ENCODE results near the gene MYO9A.
"Not testable (repeated sequence)": the region's sequence is repeated elsewhere in the genome, so short reads cannot be mapped to it uniquely, and the experiment has no call there.

The MYO9A gene

GRCh38 chr15:71937650-71938311 lies 180.2 kb downstream of the MYO9A start:
- no peak for DNase-seq

DNA sequence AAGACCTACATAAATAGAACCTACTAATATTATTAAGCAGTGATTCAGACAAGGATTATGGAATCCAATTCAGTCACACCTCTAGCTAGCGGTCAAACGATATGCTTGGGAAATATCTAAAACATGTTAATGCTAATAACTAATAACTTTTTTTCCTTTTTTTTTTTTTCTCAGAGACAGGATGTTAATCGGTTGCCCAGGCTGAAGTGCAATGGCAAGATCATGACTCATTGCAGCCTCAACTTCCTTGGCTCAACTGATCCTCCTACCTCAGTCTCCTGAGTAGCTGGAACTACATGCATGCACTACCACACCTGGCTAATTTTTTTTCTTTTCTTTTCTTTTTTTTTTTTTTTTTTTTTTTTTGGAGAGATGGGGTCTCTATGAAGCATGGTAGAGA lies 183.5 kb downstream of the MYO9A start:
- DNase-seq, result no peak

GRCh38 chr15:71932689-71933088 lies 185.3 kb downstream of the MYO9A start:
- DNase-seq, result no peak

DNA sequence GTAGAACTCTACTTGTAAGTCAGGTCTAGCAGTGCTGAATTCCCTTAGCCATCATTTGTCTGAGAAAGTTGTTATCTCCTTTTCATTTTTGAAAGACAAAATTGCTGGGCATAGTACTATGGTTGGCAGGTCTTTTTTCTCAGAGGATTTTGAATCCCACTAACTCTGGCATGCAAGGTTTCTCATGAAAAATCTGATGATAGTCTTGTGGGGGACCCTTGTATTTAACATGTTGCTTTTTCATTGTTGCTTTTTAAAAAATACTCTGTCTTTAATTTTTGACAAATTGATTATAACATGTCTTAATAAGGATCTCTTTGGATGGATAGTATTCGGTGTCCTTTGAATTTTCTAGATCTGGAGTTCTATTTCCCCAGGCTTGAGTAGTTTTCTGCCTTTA lies 186.7 kb downstream of the MYO9A start:
- DNase-seq, result no peak

- DNase-seq, result no peak
Observed at GRCh38 chr15:71925145-71925544, 192.8 kb downstream of the MYO9A start.

GRCh38 chr15:71921191-71921590 lies 196.8 kb downstream of the MYO9A start:
- DNase-seq, result no peak

DNA sequence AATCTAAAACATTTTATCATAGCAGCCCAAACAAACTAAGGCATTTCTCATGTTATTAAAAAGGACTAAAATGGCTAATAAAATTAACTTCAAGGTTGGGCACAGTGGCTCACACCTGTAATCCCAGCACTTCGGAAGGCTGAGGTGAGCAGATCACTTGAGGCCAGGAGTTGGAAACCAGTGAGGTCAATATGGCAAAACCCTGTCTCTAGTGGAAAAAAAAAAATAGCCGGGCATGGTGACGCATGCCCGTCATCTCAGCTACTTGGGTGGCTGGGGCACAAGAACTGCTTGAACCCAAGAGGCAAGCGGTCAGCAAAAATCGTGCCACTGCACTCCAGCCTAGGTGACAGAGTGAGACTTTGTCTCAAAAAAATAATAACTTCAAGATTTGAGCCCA lies 197.4 kb downstream of the MYO9A start:
- no peak for DNase-seq

- DNase-seq, result no peak
Observed at GRCh38 chr15:71916834-71917233, 201.1 kb downstream of the MYO9A start.

DNA sequence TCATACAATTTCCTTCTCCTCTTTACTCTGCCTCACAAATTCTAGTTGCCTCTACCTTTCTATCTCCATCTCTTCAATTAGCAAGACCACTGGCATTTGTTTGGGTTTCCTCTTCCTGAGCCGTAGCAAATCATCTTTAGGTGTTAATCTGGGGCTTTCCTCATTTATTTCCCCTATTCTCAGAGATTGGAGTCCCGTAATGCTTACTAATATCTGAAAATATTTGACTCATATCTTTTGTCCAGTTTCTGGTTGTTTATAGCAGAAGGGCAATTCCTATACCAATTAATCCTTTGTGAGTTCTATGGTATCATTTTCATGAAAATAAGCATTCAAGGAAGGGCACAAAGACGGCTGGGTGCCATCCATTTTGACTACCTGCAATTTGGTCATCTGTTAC lies 203.9 kb downstream of the MYO9A start:
- DNase-seq, result no peak

GRCh38 chr15:71899674-71900073 lies 218.3 kb downstream of the MYO9A start:
- no peak for DNase-seq

GRCh38 chr15:71893691-71894090 lies 224.3 kb downstream of the MYO9A start:
- DNase-seq, result no peak

DNA sequence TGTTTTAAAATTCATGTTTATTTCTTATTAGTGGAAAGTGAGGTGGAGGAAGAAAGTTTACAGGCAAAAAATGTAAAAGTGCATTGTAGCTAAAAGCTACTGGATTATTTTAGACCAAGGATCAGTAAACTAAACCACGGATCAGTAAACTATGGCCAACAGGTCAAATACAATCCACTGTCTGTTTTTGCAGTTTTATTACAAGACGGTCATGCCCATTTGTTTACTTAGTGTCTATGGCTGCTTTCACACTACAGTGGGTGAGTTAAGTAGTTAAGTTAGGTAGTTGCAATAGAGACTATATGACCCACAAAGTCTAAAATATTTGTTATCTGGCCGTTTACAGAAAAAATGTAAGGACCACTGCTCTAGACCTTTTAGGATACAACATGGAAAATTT lies 225.6 kb downstream of the MYO9A start:
- DNase-seq, result no peak

- no peak for DNase-seq
Observed at GRCh38 chr15:71891026-71891425, 226.9 kb downstream of the MYO9A start.

- no peak for DNase-seq
Observed at GRCh38 chr15:71889947-71890346, 228.0 kb downstream of the MYO9A start.

- DNase-seq, result no peak
Observed at GRCh38 chr15:71889385-71889784, 228.6 kb downstream of the MYO9A start.

GRCh38 chr15:71888797-71889196 lies 229.2 kb downstream of the MYO9A start:
- no peak for DNase-seq

GRCh38 chr15:71885390-71885789 lies 232.6 kb downstream of the MYO9A start:
- DNase-seq, result no peak

GRCh38 chr15:71883447-71883846 lies 234.5 kb downstream of the MYO9A start:
- DNase-seq, result no peak

DNA sequence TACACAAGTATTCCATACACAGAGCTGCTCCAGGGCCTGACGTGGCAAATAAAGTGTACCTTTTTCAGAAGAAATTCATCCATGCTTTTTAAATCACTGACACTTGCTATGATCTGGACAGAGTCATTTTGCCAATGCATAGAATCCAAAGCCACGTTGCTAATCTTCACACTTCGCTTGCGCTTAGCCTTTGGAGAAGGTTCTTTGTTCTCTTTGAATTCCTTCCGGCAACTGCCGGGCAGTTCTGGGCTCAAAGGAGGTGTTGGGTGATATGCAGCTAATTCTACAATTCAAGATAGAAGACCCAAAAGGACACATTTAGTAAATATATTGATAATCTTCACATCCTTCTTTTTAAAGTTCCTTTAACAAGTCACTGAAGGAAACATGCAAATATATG lies 237.7 kb downstream of the MYO9A start:
- DNase-seq, result no peak

GRCh38 chr15:71874245-71874644 lies 243.7 kb downstream of the MYO9A start:
- no peak for DNase-seq

DNA sequence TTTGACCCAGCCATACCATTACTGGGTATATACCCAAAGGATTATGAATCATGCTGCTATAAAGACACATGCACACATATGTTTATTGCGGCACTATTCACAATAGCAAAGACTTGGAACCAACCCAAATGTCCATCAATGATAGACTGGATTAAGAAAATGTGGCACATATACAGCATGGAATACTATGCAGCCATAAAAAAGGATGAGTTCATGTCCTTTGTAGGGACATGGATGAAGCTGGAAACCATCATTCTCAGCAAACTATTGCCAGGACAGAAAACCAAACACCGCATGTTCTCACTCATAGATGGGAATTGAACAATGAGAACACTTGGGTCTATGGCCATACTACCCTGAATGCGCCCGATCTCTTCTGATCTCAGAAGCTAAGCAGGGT lies 259.7 kb downstream of the MYO9A start:
- DNase-seq, result not testable (repeated sequence)

- DNase-seq, result no peak
Observed at GRCh38 chr15:71853543-71853942, 264.4 kb downstream of the MYO9A start.

DNA sequence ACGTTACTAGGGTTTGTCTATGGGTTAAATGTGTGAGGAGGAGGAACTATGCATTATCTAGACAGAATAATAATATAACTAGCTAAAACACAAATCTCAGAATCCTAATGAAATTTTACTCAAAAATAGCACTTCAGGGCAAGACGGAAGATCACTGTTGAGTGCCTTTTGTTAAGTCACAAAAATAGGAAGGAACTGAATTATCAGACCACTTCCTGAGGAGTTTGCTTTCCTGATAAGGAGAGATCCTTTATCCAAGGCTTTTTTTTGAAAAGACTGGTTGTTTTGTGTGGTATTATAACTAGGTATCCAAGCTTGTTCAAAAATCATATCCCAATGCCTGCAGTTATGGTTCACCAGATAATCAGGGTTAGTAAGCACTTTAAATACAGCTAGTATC lies 273.0 kb downstream of the MYO9A start:
- DNase-seq, result no peak

GRCh38 chr15:71841563-71841962 lies 276.4 kb downstream of the MYO9A start:
- no peak for DNase-seq

GRCh38 chr15:71830981-71831380 lies 287.0 kb downstream of the MYO9A start:
- no peak for DNase-seq

DNA sequence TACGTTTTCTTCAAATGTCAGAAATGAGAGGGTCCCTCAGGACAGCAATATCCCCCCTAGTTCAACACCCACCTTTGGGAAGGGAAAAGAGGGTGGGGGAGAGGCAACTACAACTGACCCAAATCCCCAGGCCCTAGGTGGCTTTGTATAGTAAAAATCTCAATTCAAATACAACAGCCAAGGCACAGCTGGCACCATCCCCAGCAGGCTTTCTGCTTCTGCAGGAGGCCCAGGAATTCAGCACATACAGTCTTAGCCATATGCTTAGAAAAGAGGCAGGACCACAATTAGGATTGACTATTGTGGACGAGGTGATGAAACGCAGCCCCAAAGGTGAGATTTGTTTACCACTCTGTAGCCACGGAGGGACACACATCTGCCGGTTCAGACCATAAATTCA lies 291.8 kb downstream of the MYO9A start:
- DNase-seq, result no peak
